Chondrocyte (in vitro differentiated cells): ENCODE measurements around the gene TCF4. TPM values are rescaled to one million over a fixed set of nuclear protein-coding genes. Genes with fewer than 3 reads are reported as not detected.
A peak's percentile ranks its signal among the peaks of the same experiment; 100 is the strongest.

Experiments
- DNase-seq: peaks from one replicate; pipeline ENCODE4 v3.0.0; 2021; ENCODE audit warnings: mixed read lengths, low spot score
- H3K27ac Mint-ChIP-seq: one replicate; pipeline ENCODE4 v1.8.0; 2021; ENCODE audit warnings: mild to moderate bottlenecking, moderate library complexity, mixed read lengths; ENCODE audit not compliant: unreplicated experiment
- H3K27me3 Mint-ChIP-seq: 2 replicates; pipeline ENCODE4 v1.8.0; 2021; ENCODE audit warnings: low read depth, mixed read lengths
- H3K36me3 Mint-ChIP-seq: 2 replicates; pipeline ENCODE4 v1.8.0; 2021; ENCODE audit warnings: low read depth, mixed read lengths
- H3K4me1 Mint-ChIP-seq: 2 replicates; pipeline ENCODE4 v1.8.0; 2021; ENCODE audit warnings: low read depth, mild to moderate bottlenecking, mixed read lengths
- H3K4me3 Mint-ChIP-seq: one replicate; pipeline ENCODE4 v1.8.0; 2021; ENCODE audit warnings: mild to moderate bottlenecking, moderate library complexity, mixed read lengths; ENCODE audit not compliant: unreplicated experiment
- H3K9me3 Mint-ChIP-seq: 2 replicates; pipeline ENCODE4 v1.8.0; 2021; ENCODE audit warnings: low read depth, mixed read lengths
- total RNA-seq: library from RNA; stranded (reverse); gene quantifications from 3 replicates; pipeline ENCODE4 v1.2.1, GENCODE V29; 2021
- TF ChIP-seq, protein P1 (sequence below): fragments of 200-600 bp; sonication (generic); IDR thresholded peaks from 2 replicates; pipeline ENCODE4 v1.5.0; 2021; ENCODE audit warnings: antibody characterized with exemption, mild to moderate bottlenecking, moderate library complexity

Gene TCF4
- total RNA-seq, 1 donor from 2014 or later = 36.8 TPM

DNA sequence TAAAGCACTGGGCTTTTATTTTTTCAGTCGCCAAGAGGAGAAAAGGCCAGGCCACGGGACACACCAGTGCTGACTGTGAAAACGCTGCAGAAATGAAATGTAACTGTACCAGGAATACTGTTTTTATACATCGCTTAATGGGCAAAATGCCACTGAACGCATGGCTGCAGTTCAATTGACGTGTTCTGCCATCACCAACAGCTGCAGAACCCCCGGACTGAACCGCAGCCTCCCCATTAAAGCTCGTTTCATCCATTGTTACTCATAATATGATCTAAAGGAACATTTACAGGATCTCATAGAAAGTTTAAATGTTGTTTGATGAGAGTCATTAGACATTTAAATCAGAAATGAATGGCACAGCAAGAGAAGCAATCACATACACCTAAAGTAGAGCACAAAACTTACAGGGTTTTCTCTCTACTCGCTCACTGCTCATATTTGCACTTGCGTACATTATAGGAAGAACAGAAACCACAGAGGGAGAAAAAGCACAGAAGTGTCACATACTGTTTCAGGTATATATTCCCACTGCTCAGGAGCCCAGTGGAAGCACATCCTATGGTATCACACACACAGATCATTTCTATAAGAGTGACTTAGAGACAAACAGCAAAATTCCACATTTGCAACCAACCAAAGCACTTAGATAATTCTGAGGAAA lies 35.3 kb downstream of the TCF4 start:
- H3K4me3 Mint-ChIP-seq = no peak overlapping the region
- H3K27me3 Mint-ChIP-seq = no peaks in the 10 kb centered on the region
- TF ChIP-seq, protein P1, sequence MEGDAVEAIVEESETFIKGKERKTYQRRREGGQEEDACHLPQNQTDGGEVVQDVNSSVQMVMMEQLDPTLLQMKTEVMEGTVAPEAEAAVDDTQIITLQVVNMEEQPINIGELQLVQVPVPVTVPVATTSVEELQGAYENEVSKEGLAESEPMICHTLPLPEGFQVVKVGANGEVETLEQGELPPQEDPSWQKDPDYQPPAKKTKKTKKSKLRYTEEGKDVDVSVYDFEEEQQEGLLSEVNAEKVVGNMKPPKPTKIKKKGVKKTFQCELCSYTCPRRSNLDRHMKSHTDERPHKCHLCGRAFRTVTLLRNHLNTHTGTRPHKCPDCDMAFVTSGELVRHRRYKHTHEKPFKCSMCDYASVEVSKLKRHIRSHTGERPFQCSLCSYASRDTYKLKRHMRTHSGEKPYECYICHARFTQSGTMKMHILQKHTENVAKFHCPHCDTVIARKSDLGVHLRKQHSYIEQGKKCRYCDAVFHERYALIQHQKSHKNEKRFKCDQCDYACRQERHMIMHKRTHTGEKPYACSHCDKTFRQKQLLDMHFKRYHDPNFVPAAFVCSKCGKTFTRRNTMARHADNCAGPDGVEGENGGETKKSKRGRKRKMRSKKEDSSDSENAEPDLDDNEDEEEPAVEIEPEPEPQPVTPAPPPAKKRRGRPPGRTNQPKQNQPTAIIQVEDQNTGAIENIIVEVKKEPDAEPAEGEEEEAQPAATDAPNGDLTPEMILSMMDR = no peak
- no peaks in the 10 kb centered on the region for H3K9me3 Mint-ChIP-seq
- no peak overlapping the region for H3K27ac Mint-ChIP-seq
- H3K4me1 Mint-ChIP-seq = peaks cover 11% of the 10 kb centered on the region
- peaks cover 3% of the 10 kb centered on the region for H3K36me3 Mint-ChIP-seq
- no peak for DNase-seq

DNA sequence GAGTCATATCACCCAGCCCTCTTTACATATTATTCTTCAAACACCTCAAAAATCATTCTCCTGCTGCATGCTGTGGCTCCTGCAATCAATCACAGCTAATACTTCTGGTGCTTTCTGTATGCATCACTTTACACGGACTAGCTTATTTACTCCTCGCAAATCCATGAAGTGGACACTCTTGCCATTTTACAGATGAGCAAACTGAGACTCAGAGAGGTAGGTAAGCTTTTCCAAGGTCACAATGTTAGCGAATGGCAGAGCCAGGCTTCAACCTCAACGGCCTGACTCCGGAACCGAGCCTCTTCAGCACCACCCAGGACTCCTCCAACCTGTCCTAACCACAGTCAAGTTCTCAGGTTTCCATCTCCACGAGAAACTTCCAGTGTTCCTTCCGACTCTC lies 36.8 kb downstream of the TCF4 start:
- TF ChIP-seq, protein P1 = no peak
- Mint-ChIP-seq H3K27ac (no peak overlapping the region), H3K4me1 (peaks cover 25% of the 10 kb centered on the region), H3K9me3 (no peaks in the 10 kb centered on the region), H3K36me3 (peaks cover 3% of the 10 kb centered on the region), H3K27me3 (no peaks in the 10 kb centered on the region), H3K4me3 (no peak overlapping the region)
- no peak for DNase-seq

DNA sequence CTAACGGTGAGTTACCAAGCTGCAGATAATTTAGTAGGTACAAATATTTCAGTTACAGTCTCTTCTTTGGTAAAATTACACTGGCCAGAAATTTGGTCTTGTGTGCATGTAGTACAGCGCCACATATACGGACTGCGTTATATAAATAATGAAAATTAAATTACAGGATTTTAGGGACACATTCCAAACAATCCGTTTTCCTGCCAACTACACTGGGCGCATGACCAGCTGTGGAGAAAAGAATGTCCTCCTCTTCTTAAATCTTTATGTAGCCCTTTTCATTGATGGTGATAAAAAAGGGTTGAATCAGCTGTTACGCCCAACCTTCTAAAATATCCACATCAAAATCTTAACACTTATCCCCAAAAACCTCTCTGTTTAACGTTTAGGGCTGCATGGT lies 37.5 kb downstream of the TCF4 start:
- Mint-ChIP-seq H3K36me3 (peaks cover 3% of the 10 kb centered on the region), H3K9me3 (no peaks in the 10 kb centered on the region), H3K4me3 (no peak overlapping the region), H3K4me1 (peaks cover 25% of the 10 kb centered on the region), H3K27ac (no peak overlapping the region), H3K27me3 (no peaks in the 10 kb centered on the region)
- no peak for DNase-seq
- TF ChIP-seq, protein P1 = no peak

DNA sequence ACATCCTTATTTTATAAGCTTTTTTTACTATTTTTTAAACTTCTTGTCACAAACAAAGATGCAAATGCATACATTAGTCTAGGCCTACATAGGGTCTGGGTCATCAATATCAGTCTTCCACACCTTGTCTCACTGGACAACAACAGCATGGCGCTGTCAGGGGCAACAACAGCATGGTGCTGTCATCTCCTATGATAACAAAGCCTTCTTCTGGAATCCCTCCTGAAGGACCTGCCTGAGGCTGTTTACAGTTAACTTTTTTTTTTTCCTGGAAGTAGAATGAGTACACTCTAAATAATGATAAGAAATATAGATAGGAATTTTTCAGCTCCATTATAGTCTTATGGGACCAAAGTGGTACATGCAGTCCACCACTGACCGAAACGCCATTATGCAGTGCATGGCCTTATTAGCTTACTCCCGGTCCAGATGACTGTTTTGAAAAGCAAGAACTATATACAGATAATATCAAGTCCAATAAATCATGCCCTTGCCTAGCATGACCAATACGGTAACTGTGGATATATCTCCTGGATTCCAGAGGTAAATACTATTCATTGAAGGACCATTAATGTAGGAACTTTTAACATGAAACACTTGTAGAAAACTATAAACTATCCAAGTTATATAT lies 38.4 kb downstream of the TCF4 start:
- Mint-ChIP-seq H3K9me3 (no peaks in the 10 kb centered on the region), H3K27ac (no peak overlapping the region), H3K27me3 (no peaks in the 10 kb centered on the region), H3K4me1 (peaks cover 25% of the 10 kb centered on the region), H3K36me3 (peaks cover 3% of the 10 kb centered on the region), H3K4me3 (no peak overlapping the region)
- DNase-seq = no peak
- TF ChIP-seq, protein P1 = no peak

DNA sequence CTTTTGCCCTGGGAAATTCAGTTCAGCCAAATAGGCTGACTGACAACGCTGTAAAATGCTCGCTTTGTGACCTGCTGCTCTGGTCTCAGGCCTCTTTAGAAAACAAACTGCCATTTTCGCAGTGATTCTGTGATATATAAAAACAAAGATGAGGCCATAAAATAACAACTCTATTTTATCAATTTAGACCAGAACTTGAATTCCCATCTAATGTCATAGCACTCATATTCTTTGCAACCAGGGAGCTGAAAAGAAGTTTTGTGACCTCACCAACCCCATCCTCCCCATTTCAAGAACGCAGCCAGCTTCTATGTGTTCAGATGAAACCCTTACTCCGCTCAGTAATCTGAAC lies 40.3 kb downstream of the TCF4 start:
- no peak overlapping the region for H3K4me3 Mint-ChIP-seq
- peak overlapping the region; percentile 95 for H3K27ac Mint-ChIP-seq
- DNase-seq = no peak
- TF ChIP-seq, protein P1 = no peak
- peaks cover 3% of the 10 kb centered on the region for H3K36me3 Mint-ChIP-seq
- no peaks in the 10 kb centered on the region for H3K9me3 Mint-ChIP-seq
- H3K4me1 Mint-ChIP-seq = peaks cover 25% of the 10 kb centered on the region
- H3K27me3 Mint-ChIP-seq = no peaks in the 10 kb centered on the region
